NT2/D1 (cell line): ENCODE results near the gene ABO.

Experiments
- SUZ12 ChIP-seq: IDR thresholded peaks from 2 replicates; pipeline ENCODE4 v1.6.1; 2011; ENCODE audit not compliant: insufficient read length, insufficient read depth; ENCODE audit errors: extremely low read depth
- YY1 ChIP-seq: IDR thresholded peaks from 2 replicates; pipeline ENCODE4 v1.6.1; 2011; ENCODE audit not compliant: insufficient read length, insufficient read depth

DNA sequence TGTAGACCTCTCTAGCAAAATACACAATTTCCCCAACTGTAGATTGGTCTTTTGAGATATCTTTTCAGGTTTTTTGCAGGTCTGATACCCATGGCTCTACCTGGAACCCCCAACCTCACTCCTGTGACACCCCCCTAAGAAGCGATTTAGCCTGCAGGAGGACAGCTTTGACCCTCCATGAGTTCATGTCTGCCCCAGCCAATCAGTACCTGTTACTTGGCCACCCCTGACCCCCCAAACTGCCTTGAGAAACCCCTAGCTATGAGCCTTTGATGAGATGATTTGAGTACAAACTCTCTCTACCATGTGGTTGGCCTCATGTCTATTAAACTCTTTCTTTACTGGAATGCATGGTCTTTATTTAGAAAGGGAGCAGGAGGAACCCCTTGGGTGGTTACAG is 25.7 kb downstream of the ABO start:
- no peak for TF ChIP-seq SUZ12
- no peak for TF ChIP-seq YY1
